HepG2 (cell line): ENCODE measurements around the gene ASB3. TPM values are rescaled to one million over a fixed set of nuclear protein-coding genes. Genes with fewer than 3 reads are reported as not detected.
A peak's percentile ranks its signal among the peaks of the same experiment; 100 is the strongest.

Experiments
- ARNT2 ChIP-seq: sonication (generic); formaldehyde crosslinking; IDR thresholded peaks from 2 replicates; pipeline ENCODE4 v1.8.0; 2022; ENCODE audit warnings: mild to moderate bottlenecking, low read depth, missing genetic modification reagents, moderate library complexity
- ARNTL ChIP-seq: sonication (generic); formaldehyde crosslinking; IDR thresholded peaks from 2 replicates; pipeline ENCODE4 v1.4.0; 2020; ENCODE audit warnings: mild to moderate bottlenecking, missing genetic modification reagents
- CC2D1A ChIP-seq: sonication (generic); formaldehyde crosslinking; IDR thresholded peaks from 2 replicates; pipeline ENCODE4 v1.8.1; 2023; ENCODE audit warnings: mild to moderate bottlenecking, missing genetic modification reagents
- DMAP1 ChIP-seq: IDR thresholded peaks from 2 replicates; pipeline ENCODE4 v1.6.1; 2016
- GFI1 ChIP-seq: sonication (generic); formaldehyde crosslinking; IDR thresholded peaks from 2 replicates; pipeline ENCODE4 v1.5.0; 2020; ENCODE audit warnings: missing genetic modification reagents, mild to moderate bottlenecking, borderline replicate concordance
- GLMP ChIP-seq: sonication (generic); formaldehyde crosslinking; IDR thresholded peaks from 2 replicates; pipeline ENCODE4 v1.9.0; 2021; ENCODE audit warnings: missing genetic modification reagents, mild to moderate bottlenecking, borderline replicate concordance
- HDAC2 ChIP-seq: sonication (generic); formaldehyde crosslinking; IDR thresholded peaks from 2 replicates; pipeline ENCODE4 v1.4.0; 2020; ENCODE audit warnings: missing genetic modification reagents
- LRRFIP1 ChIP-seq: sonication (generic); formaldehyde crosslinking; conservative IDR thresholded peaks from 2 replicates; pipeline ENCODE4 v1.4.0; 2020; ENCODE audit warnings: missing genetic modification reagents
- MED1 ChIP-seq: sonication (generic); formaldehyde crosslinking; IDR thresholded peaks from 2 replicates; pipeline ENCODE4 v1.4.0; 2020; ENCODE audit warnings: missing genetic modification reagents
- NFE2 ChIP-seq: sonication (generic); formaldehyde crosslinking; IDR thresholded peaks from 2 replicates; pipeline ENCODE4 v1.4.0; 2020; ENCODE audit warnings: missing genetic modification reagents
- SAFB2 ChIP-seq: sonication (generic); formaldehyde crosslinking; IDR thresholded peaks from 2 replicates; pipeline ENCODE4 v1.5.1; 2020; ENCODE audit warnings: missing genetic modification reagents, low read depth, mild to moderate bottlenecking, borderline replicate concordance
- SIN3A ChIP-seq: IDR thresholded peaks from 2 replicates; pipeline ENCODE4 v1.6.1; 2011; ENCODE audit warnings: low read depth, mild to moderate bottlenecking, control low read depth, low read length, borderline replicate concordance
- SIN3B ChIP-seq: fragments of 150-350 bp; IDR thresholded peaks from 2 replicates; pipeline ENCODE4 v1.6.1; 2014; ENCODE audit warnings: low read length
- SRSF9 ChIP-seq: fragments of 200-400 bp; formaldehyde crosslinking; IDR thresholded peaks from 2 replicates; pipeline ENCODE4 v1.6.1; 2018; ENCODE audit warnings: borderline replicate concordance, mild to moderate bottlenecking, low read depth, low read length; ENCODE audit not compliant: insufficient read depth, poor library complexity, severe bottlenecking
- ZC3H4 ChIP-seq: sonication (generic); formaldehyde crosslinking; IDR thresholded peaks from 2 replicates; pipeline ENCODE4 v1.4.0; 2020; ENCODE audit warnings: missing genetic modification reagents, borderline replicate concordance
- ZKSCAN1 ChIP-seq: fragments of 150-350 bp; IDR thresholded peaks from 2 replicates; pipeline ENCODE4 v1.6.1; 2014; ENCODE audit warnings: low read length
- ZMYM2 ChIP-seq: sonication (generic); formaldehyde crosslinking; IDR thresholded peaks from 2 replicates; pipeline ENCODE4 v1.8.0; 2022; ENCODE audit warnings: mild to moderate bottlenecking, missing genetic modification reagents
- ZNF205 ChIP-seq: IDR thresholded peaks from 2 replicates; pipeline ENCODE4 v1.6.1; 2018; ENCODE audit warnings: missing biosample characterization, missing genetic modification reagents
- ZNF383 ChIP-seq: sonication (generic); formaldehyde crosslinking; IDR thresholded peaks from 2 replicates; pipeline ENCODE4 v1.4.0; 2020; ENCODE audit warnings: missing genetic modification reagents, mild to moderate bottlenecking, borderline replicate concordance
- ZNF512 ChIP-seq: sonication (generic); formaldehyde crosslinking; IDR thresholded peaks from 2 replicates; pipeline ENCODE4 v1.4.0; 2020; ENCODE audit warnings: mild to moderate bottlenecking, missing genetic modification reagents
- ZNF549 ChIP-seq: sonication (generic); formaldehyde crosslinking; IDR thresholded peaks from 2 replicates; pipeline ENCODE4 v1.5.0; 2020; ENCODE audit warnings: missing genetic modification reagents
- ZNF629 ChIP-seq: sonication (generic); formaldehyde crosslinking; conservative IDR thresholded peaks from 2 replicates; pipeline ENCODE4 v1.5.0; 2020; ENCODE audit warnings: missing genetic modification reagents
- ZNF644 ChIP-seq: IDR thresholded peaks from 2 replicates; pipeline ENCODE4 v1.6.1; 2016; ENCODE audit warnings: low read depth
- ZNF678 ChIP-seq: sonication (generic); formaldehyde crosslinking; IDR thresholded peaks from 2 replicates; pipeline ENCODE4 v1.4.0; 2020; ENCODE audit warnings: mild to moderate bottlenecking, missing genetic modification reagents
- ZNF768 ChIP-seq: sonication (generic); formaldehyde crosslinking; IDR thresholded peaks from 2 replicates; pipeline ENCODE4 v1.4.0; 2020; ENCODE audit warnings: missing genetic modification reagents
- ZNF839 ChIP-seq: sonication (generic); formaldehyde crosslinking; IDR thresholded peaks from 2 replicates; pipeline ENCODE4 v1.4.0; 2020; ENCODE audit warnings: missing genetic modification reagents, mild to moderate bottlenecking, borderline replicate concordance
- ZNF841 ChIP-seq: sonication (generic); formaldehyde crosslinking; IDR thresholded peaks from 2 replicates; pipeline ENCODE4 v1.8.1; 2023; ENCODE audit warnings: missing genetic modification reagents, borderline replicate concordance
- polyA plus RNA-seq, 8 experiments: library from polyadenylated mRNA; depleted of rRNA in 3 of 8; stranded (reverse) in 7 of 8; unstranded in 1 of 8; fragments of >200 nt; fragmentation: Illumina TruSeq in 4 of 8; extraction: Trizol in 4 of 8; gene quantifications; 2 replicates each; pipeline versions ENCODE4 v1.2.1 to v1.2.3, GENCODE V29; 2011 to 2016; ENCODE audit warnings: low read depth in 4 of 8, missing spikeins in 1 of 8, mixed read lengths in 1 of 8; ENCODE audit not compliant: insufficient read depth in 1 of 8
- total RNA-seq, 5 experiments: library from RNA; depleted of rRNA; stranded (reverse); fragments of >200 nt; fragmentation: Illumina TruSeq; extraction: Trizol; gene quantifications; 2 replicates each; pipeline ENCODE4 v1.2.3, GENCODE V29; 2016; ENCODE audit warnings: low read depth in 1 of 5

ASB3 gene
- total and polyA plus RNA-seq, 2 of the 13 experiments (the other 11 are each of a cell fraction or from before 2014, with no cell fraction given) = 40.1 to 41.8 TPM

GRCh38 chr2:53826587-53827397 is 40.0 kb upstream of the ASB3 start (continued):
- TF ChIP-seq ZMYM2 (peak; percentile 93; the same call in 1 of the 2 replicates), GLMP (no peak), SRSF9 (no peak), MED1 (CRISPR knock-in tag) (peak; percentile 96), LRRFIP1 (CRISPR knock-in tag) (no peak; the same call in 1 of the 2 replicates), ARNT2 (CRISPR knock-in tag) (peak; percentile 68; the same call in 1 of the 2 replicates), CC2D1A (CRISPR knock-in tag) (no peak), ZNF644 (CRISPR knock-in tag) (peak; percentile 68), ZNF205 (CRISPR knock-in tag) (peak; percentile 90), ZNF383 (CRISPR knock-in tag) (no peak), ZNF512 (no peak), ZNF841 (no peak), GFI1 (CRISPR knock-in tag) (peak; percentile 95), ZC3H4 (CRISPR knock-in tag) (no peak), HDAC2 (CRISPR knock-in tag) (peak; percentile 97), ZKSCAN1 (no peak), NFE2 (CRISPR knock-in tag) (no peak; the same call in 1 of the 2 replicates), ARNTL (CRISPR knock-in tag) (peak; percentile 80), SIN3A (no peak), ZNF839 (CRISPR knock-in tag) (no peak), ZNF678 (CRISPR knock-in tag) (no peak), ZNF629 (CRISPR knock-in tag) (no peak; the same call in 1 of the 2 replicates), SIN3B (no peak; the same call in 1 of the 2 replicates), ZNF549 (CRISPR knock-in tag) (no peak), SAFB2 (CRISPR knock-in tag) (peak; percentile 72; the same call in 1 of the 2 replicates), ZNF768 (CRISPR knock-in tag) (no peak), DMAP1 (peak; percentile 90)
